Fibroblast of gingiva (primary cell): ENCODE results near the gene ELFN2.
"Not testable (repeated sequence)": the region's sequence is repeated elsewhere in the genome, so short reads cannot be mapped to it uniquely, and the experiment has no call there.

ENCODE experiments used
- DNase-seq: peaks from one replicate; pipeline ENCODE4 v3.0.0-alpha.2; 2011; ENCODE audit warnings: low read depth

The ELFN2 gene

DNA sequence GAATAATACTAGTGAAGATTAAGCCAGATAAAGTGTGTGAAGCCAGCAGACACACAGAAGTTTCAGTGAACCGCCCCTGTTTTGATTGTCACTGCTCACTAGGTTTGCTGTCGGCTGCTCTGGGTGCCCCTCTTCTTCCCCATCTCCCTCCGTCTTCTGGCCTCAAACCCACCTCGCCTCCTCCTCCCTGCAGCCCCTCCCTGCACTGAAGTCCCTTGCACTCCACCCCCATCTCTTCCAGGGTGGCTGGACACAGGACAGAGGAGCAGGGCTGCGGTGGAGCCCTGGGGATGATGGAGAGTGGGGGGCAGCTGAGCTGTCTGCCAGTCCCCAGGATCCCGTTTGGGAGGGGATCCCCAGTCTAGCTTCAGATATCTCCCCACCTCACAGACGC, 91.5 kb downstream of the ELFN2 start:
- DNase-seq = no peak

DNA sequence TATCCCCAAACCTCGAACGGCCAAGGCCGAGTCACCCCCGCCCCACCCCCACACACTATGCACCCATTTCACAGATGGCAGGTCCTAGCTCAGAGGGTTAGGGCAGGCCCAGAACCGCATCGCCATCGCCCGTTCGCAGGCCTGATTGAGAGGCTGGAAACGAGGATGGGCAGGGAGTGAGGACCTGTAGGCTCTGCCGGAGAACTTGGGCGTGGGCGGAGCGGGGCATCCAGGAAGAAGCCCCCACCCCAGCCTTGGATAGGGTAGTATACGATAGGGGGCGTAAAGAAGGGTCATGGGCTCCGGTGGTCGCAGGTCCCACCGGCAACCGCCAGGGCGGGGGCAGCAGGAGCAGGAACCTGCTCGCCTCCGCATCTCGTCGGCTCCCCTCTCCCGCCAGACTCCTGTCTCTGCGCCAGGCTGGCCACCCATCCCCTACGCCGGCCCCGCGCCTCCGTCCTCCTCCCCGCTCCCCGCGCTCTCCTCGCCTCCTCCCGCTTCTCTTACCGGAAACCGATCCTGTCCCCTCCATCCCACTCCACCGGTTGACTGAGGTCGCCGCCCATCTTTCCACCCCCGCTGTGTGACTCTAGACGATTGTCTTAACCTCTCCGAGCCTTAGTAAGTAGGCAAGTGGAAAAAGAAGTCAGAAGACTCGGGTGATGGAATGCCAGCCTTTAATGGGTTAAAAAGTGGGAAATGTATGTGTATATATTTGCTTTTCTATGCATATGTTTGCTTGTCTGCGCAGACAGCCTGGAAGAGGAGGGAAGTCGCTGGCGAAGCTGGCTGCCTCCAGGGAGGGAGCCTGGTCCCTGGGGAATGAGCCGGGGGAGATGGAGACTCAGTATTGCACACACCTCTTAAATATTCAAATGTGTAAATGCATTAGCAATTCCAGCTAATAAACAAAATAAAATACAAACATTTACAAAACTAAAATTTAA, 92.1 kb downstream of the ELFN2 start:
- no peak for DNase-seq

DNA sequence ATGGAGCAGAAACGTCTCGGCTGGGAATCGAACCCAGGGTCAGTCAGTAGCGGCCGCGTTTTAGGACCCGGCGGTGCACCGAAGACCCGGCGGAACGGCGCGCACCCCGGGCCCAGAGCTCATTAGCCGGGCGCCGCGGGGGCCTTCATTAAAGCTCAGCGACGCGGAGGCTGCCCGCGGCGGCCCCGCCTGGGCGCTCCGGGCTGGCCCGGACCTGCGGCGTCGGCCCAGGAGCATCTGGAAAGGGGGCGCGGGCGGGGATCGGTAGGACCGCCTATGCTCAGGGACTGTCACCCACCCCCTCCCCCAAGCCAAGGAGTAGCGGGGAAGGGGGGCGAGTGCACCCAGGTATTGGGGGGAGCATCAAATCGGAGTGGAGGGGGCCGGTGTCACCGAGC, 92.8 kb downstream of the ELFN2 start:
- DNase-seq = no peak

DNA sequence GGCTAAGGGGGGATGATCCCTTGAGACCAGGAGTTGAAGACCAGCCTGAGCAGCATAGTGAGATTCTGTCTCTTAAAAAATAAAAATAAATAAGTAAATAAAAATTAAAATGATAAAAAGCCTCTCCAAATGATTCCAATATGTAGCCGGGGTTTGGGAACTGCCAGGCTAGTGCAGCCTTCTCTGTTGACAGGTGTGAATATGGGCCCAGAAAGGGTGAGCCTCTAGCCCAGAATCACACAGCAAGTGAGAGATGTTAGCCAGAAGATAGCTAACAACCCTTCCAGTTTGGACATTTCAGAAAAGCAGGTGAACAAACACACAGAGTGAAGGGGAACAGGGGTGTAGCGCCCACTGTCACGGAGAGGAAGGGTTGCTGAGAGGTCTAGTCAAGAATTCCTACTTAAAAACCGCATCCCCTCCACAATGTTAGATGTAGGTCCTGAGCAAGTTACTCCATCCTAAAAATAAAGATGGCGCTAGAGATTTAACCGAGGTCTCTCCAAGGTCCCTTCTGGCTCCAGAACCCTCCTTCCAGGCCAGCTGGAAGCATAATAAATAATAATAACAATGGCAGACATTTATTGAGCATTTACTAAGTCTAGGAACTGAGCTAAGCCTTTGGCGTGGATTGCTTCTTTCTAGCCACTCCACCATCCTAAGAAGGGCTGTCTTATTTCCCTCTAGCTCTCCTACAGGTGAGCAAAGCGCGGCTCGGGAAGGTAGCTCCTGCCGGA, 93.4 kb downstream of the ELFN2 start:
- DNase-seq = no peak

DNA sequence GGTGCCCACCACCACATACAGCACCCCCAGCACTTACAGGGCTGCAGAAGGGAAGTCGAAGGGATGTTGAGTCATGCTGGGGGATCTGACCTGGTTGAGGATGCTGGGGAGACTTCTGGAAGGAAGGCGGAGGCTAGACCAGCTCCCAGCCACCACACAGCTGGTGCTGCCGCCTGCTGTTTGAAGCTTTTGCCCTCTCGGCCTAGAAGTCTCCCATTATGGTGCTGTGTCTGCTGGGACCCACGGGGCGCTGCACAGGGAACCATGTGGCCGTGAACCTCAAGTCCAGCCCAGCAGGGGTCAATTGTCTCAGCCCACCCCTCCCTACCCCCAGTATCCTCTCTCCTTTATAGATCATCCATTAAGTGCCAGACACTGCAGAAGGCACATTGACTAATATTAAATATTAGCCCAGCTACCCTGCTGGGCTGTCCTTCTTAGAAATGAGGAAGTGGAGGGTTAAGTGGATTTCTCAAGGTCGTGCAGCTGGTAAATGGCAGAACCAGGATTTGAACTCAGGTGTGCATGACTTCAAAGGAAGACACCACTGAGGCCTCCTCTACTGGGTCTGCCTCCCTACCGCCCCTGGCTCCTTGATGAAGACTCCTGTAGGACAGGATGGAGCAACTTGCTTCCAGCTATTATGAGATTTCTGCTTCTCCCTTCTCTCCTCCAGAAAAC, 95.3 kb downstream of the ELFN2 start:
- no peak for DNase-seq

DNA sequence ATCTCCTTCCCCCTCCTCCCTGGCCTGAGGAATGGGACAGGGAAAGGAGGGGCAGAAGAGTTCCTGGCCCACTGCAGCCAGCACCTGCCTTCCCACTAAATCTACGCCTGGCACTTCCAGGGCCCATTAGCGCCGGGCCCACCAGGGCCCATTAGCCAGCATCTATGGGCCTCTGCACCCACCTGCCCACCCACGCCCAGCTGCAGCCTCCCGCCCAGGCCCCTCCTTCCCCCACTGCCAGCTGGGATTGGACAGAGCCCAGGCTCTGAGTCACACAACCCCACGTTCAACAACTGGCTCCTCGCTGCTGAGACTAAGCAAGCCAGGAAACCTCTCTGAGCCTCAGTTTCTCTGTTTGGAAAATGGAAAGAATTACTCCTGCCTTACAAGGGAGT, 96.2 kb downstream of the ELFN2 start:
- no peak for DNase-seq

DNA sequence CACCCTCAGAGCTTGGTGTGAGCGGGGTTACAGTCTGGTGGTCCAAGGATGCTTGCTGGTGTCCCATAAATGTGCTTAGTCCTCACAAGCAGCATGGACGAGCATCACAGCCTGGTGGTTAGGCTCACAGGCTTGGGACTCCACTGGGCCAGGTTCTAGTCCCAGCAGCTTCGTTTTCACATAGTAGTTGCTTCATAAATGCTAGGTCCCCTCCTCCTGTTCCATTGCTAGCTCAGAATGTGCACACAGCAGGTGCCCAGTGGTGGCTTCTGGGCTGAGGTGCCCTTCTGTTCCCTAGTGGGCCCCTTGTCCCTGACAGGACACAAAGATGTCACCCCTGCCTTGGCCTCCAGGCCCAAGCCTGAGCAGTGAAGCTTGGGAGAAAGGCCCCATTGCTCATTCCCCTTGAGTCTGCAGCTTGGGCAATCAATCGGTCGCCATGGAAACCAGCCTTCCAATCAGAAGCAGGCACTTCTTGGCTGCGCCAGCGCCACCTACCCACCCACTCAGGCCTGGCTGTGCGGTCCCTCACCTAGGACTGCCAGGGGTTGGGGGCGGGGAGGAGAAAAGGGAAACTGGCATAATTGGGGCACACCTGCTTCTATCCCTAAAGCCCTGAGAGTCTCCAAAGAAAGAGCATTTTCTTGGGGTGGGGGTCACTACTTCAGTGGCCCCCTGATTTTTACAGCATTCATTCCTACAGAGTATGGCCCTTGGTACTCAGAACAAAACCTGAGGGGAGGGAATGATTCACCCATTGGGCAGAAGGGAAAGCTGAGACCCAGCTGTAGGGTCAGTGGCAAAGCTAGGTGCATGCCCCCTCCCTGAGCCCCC, 96.9 kb downstream of the ELFN2 start:
- peak; percentile 71 for DNase-seq

DNA sequence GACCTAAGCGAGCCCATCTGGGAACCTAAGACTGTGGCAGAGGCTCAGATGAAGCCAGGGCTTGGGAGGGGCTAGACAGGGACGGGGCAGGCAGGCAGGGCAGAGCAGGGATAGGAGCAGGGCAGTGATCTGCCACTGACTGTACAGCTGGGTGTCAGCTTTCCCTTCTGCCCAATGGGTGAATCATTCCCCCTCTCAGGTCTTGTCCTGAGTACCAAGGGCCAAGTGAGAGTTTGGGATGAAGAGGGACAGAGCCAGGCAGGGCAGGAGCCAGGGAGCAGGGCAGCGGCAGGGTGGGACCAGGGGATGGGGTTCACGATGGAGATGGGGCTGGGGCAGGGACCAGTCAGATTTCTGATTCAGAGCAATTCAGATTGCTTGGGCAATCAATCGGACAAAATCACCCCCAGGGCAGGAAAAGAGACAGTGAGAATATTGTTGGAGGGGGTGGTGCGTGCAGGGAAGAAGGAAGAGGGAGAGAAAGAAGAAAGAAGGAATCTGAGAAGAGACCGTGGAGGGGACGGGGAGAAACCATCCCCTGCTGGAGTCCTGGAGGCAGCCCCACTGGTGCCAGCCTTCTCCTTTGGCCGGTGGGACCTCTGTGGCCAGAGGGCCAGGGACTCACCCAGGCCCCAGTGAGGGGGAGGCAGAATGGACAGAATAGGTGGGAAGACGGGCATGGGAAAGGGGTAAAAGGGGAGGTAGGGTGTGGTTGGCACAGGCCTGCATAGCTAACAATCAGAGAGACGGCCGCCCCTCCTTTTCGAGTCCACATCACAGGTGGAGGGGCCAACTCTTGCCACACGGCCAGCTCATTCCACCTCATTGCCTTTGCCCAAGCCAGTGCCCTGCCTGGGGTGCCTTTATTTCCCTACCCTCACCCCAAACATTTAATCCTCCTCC, 97.8 kb downstream of the ELFN2 start:
- DNase-seq = peak; percentile 43

DNA sequence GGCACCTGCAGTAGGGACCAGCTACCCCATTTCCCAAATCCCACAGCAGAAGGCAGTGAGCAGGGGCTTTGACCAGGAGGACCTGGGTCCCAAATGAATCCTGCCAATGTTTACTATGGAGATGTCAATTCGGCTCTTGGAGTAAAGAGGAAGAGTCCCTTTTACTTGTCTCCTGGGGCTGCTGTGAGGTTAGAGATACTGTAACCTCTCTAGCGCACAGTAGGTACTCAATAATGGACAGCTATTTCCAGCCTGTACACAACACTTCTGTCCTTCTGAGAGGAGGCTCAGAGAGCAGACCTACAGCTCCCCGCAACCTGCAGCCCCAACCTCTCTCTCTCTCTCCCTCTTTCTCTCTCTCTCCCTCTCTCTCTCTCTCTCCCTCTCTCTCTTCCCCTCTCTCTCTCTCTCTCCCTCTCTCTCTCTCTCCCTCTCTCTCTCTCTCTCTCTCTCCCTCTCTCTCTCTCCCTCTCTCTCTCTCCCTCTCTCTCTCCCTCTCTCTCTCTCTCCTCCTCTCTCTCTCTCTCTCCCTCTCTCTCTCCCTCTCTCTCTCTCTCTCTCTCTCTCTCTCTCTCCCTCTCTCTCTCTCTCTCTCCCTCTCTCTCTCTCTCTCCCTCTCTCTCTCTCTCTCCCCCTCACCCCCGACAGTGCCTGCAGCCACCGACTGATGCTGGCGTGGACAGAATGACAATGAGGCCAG, 98.6 kb downstream of the ELFN2 start:
- not testable (repeated sequence) for DNase-seq

DNA sequence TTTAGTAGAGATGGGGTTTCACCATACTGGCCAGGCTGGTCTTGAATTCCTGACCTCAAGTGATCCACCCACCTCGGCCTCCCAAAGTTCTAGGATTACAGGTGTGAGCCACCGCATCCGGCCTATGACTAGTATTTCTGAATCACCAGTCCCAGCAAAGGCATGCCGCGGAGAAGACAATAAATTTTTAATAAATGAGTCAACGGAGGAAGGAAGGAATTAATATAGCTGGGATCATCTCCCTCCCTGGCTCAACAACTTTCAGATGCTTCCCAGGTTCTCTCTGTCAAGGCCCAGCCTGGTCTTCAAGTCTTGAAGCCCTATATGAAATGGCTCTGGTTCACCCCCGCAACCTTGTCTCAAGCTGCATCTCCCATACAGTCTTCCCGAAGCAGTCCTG, 99.3 kb downstream of the ELFN2 start:
- peak; percentile 52 for DNase-seq

DNA sequence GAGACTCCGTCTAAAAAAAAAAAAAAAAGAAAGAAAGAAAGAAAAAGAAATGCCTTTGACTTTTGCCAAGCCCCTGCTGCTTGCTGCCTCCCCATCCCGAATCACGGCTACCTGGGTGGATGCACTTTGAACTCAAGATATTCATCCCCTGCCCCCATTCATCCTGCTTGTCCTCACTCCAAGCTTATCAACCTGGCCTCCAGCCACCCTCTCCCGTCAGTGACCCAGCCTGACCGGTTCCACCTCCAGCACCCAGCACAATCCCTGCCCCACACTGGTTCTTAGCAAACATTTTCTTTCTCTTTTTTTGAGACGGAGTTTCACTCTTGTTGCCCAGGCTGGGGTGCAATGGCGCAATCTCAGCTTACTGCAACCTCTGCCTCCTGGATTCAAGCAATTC, 100.6 kb downstream of the ELFN2 start:
- DNase-seq = no peak

DNA sequence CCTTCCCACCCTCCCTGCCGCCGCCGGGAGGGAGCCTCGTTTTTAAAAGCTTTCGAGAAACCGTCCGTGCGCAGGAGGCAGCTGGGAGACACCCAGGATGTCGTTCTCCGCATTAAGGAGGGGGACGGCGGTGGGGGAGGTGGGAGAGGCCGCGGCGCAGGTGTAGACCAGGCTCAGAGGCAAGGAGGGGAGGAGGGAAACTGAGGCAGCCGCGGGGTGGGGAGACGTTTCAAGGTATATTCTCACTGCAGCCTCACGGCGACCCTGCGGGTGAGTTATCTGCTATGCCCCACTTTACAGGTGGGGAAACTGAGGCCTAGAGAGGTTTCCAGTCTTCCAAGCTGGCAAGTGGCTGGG, 102.3 kb downstream of the ELFN2 start:
- no peak for DNase-seq

DNA sequence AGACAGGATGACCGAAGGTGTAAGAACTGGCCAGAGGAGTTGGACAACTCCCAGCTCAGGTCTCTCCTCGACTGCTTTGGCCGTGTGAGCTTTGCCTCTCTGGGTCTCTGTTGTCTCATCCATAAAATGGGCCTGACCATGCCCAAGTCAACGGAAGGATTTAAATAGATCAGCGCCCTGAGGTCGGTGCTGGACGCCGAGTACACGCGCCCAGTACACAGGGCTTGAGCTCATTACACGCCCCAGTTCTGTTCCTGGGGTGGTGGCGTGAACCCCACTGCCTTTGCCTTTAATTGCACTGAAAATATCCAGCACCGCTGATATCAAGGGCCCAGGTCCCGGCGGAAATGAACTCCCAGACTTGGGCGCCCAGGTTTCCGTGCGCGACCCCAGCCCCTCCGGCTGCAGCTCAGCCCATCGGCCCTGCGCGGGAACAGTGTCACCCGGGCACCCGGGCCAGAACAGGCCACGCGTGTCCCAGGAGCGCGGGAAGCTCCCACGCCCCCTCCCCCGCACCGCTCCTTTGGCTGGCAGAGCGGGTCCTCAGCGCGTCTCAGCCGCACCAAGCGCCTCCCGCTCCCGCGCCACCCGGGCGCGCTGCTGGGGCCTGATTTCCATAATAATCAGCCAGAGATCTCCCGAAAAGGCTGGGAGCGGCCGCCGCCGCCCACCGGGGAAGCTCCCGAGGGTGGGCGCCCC, 102.8 kb downstream of the ELFN2 start:
- DNase-seq = no peak

DNA sequence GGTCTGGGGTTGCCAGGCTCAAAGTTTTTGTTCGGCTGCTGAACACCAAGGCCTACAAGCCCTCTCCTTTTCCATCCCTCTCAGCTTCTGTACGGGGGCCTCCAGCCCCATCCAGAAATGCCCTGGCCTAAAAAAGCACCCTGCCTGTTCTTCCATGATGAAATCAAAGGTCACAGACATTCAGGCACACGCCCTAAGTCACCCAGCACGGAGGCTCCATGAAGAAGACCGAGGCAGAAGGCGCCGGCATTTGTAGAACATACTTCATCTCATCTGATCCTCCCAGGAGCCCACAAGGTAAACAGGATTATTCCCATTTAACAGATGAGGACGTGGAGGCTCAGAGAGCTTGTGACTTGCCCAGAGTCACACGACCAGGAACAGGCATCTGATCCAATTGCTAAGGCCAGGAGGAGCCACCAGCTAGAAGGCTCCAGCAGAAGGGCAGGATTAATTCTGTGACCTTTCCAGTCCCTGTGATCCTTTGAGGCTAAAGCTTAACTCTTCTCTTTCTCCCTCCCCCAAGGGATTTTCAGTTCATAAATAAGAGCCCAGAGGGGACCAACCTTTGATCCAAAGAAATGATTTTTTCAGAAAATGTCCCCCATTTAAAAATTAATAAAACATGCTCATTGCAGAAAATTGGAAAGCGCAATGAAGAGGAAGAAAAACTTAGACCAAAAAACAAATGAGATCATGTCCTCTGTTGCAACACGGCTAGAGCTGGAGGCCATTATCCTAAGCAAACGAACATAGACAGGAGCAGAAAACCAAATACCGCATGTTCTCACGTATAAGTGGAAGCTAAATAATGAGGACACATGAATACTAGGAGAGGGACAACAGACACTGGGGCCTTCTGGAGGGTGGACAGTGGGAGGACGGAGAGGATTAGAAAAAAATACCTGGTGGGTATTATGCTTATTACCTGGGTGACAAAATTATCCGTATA, 106.3 kb downstream of the ELFN2 start:
- no peak for DNase-seq

DNA sequence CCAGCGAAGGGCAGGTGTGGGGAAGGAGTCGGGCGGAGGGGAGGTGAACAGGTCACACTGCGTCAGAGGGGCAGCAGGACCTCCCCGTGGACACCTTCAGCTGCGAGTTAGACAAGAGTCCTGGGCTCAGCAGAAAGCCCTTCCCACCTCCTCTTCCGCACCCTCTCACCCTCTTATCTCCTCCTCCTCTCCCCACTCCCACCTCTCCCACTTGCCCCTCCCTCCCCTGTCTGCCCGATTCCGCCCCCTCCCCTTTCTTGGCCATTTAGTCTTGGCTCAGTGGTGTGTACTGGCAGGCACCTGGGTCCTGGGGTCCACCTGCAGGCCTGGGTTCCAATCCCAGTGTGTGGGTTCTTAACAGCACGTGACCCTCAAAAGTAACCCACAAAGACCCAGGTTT, 107.8 kb downstream of the ELFN2 start:
- no peak for DNase-seq

DNA sequence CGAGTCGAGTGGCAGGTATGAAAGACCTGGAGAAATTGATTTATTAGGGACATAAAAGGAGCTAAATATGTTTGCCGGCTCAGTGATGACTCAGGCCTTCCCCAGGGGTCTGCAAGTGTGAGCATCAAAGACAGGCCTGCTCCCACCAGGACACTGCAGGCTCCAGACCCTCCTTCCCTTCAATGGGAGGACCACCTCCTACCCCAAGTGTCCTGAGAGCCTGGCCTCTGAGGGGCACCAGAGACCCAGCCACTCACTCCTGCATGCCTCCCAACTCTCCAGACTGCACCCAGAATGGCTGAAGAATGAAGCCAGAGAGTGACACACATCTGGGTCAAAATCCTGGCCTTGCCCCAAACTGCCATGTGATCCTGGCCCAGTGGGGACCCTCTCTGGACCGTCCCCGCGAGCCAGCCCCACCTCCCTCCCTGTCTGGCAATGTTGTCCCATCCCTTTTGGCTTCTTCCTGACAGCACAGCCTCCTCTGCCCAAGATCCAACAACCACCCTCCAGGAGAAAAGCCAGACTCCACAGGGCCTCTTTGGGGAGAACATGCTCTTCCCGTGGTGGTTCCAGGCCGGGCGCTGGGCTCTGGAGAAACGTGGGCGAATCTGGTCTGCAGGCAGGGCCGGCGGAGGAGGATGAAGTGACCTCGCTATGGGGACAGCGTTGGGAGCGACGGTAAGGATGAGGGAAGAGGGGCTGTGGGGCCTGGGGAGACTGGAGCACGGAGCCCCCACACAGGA, 108.7 kb downstream of the ELFN2 start:
- no peak for DNase-seq
